HepG2 (cell line): Measurements from ENCODE around the gene SPRYD4. TPM values are rescaled to one million over a fixed set of nuclear protein-coding genes. Genes with fewer than 3 reads are reported as not detected.

ENCODE experiments used
- ATAC-seq: fragments of 200-7000 bp; cut with Tn5 transposase; 3 replicates; pipeline ENCODE4 v1.9.1; 2020; ENCODE audit warnings: mild to moderate bottlenecking, moderate library complexity
- BruUV-seq: library from RNA; stranded (reverse); fragments of 400-500 nt; replicated peaks from 2 replicates; lab custom pipeline; 2021; lab: Mats Ljungman, UMichigan
- CTCF ChIA-PET: fragments of 300-600 bp; formaldehyde crosslinking; extraction: SDS; loops from one replicate; lab custom pipeline; 2021; ENCODE audit warnings: low total read pairs, inconsistent platforms, low intra/inter-chr PET ratio; lab: Yijun Ruan, JAX
- POLR2A ChIA-PET: fragments of 350-600 bp; sonication (Branson Sonifier 250); formaldehyde crosslinking; loops from one replicate; lab custom pipeline; 2020; ENCODE audit warnings: antibody characterized with exemption, inconsistent platforms; lab: Yijun Ruan, JAX
- DNase-seq: peaks from one replicate; pipeline ENCODE4 v3.0.0-alpha.2; 2015; ENCODE audit warnings: low spot score
- FAIRE-seq: peaks from 3 replicates; lab custom pipeline; 2011; peaks lifted over from hg19 to GRCh38; lab: Jason Lieb, UNC
- H2AFZ ChIP-seq: one replicate; pipeline ENCODE4 v1.6.1; 2011; ENCODE audit warnings: low read length, inconsistent platforms
- H3K27ac ChIP-seq: fragments of 300-600 bp; 3 replicates; pipeline ENCODE4 v1.8.0; 2011; ENCODE audit warnings: mixed run types, mild to moderate bottlenecking, mixed read lengths, low read length, inconsistent platforms; ENCODE audit not compliant: insufficient read depth; ENCODE audit errors: extremely low read length
- H3K27me3 ChIP-seq, 2 experiments: fragments of 200-600 bp in 1 of 2; 2 replicates in 1 of 2; 3 replicates in 1 of 2; pipeline versions ENCODE4 v1.6.0 to v1.8.0; 2011; ENCODE audit warnings: low read length in 2 of 2, mild to moderate bottlenecking in 2 of 2, moderate library complexity in 2 of 2, inconsistent platforms in 1 of 2; ENCODE audit not compliant: insufficient read depth in 2 of 2, control insufficient read depth in 1 of 2
- H3K36me3 ChIP-seq, 2 experiments: fragments of 200-600 bp in 1 of 2; replicated peaks in 1 of 2; 2 replicates in 1 of 2; 3 replicates in 1 of 2; pipeline versions ENCODE4 v1.5.1 to v1.8.0; 2011; ENCODE audit warnings: low read length in 2 of 2, inconsistent platforms in 1 of 2; ENCODE audit not compliant: insufficient read depth in 2 of 2, control insufficient read depth in 1 of 2
- H3K4me1 ChIP-seq: 2 replicates; pipeline ENCODE4 v1.5.1; 2012; ENCODE audit warnings: low read length, inconsistent platforms; ENCODE audit not compliant: insufficient read depth
- H3K4me2 ChIP-seq: 2 replicates; pipeline ENCODE4 v1.6.0; 2011; ENCODE audit warnings: low read depth, low read length, inconsistent platforms
- H3K4me3 ChIP-seq, 3 experiments: fragments of 200-600 bp in 1 of 3; sonication (generic), shearing (Covaris generic) in 1 of 3; replicated peaks in 1 of 3; 2 replicates each; pipeline ENCODE4 v1.5.1; 2011 to 2016; ENCODE audit warnings: low read length in 3 of 3, inconsistent platforms in 2 of 3, low read depth in 2 of 3, mild to moderate bottlenecking in 2 of 3, control low read depth in 1 of 3, mixed read lengths in 1 of 3; ENCODE audit not compliant: insufficient read depth in 1 of 3
- H3K79me2 ChIP-seq: one replicate; pipeline ENCODE4 v1.6.1; 2011; ENCODE audit warnings: low read length, inconsistent platforms; ENCODE audit not compliant: insufficient read depth
- H3K9ac ChIP-seq: 2 replicates; pipeline ENCODE4 v1.6.0; 2011; ENCODE audit warnings: mild to moderate bottlenecking, low read depth, low read length, inconsistent platforms; ENCODE audit not compliant: insufficient read depth
- H3K9me3 ChIP-seq: 2 replicates; pipeline ENCODE4 v1.5.1; 2012; ENCODE audit warnings: mild to moderate bottlenecking, low read length
- H4K20me1 ChIP-seq: 2 replicates; pipeline ENCODE4 v1.6.0; 2011; ENCODE audit warnings: inconsistent platforms, mild to moderate bottlenecking, low read length, moderate library complexity; ENCODE audit not compliant: insufficient read depth
- CEBPZ ChIP-seq: IDR thresholded peaks from 2 replicates; pipeline ENCODE4 v1.6.1; 2012; ENCODE audit warnings: low read length, improper control_type of control experiment
- MTA3 ChIP-seq: sonication (generic); formaldehyde crosslinking; IDR thresholded peaks from 2 replicates; pipeline ENCODE4 v1.4.0; 2020; ENCODE audit warnings: missing genetic modification reagents
- POLR2G ChIP-seq: fragments of 200-400 bp; formaldehyde crosslinking; IDR thresholded peaks from 2 replicates; pipeline ENCODE4 v1.6.1; 2018; ENCODE audit warnings: mild to moderate bottlenecking, low read depth, low read length, moderate library complexity
- RXRB ChIP-seq: IDR thresholded peaks from 2 replicates; pipeline ENCODE4 v1.6.1; 2016; ENCODE audit warnings: borderline replicate concordance, missing genetic modification reagents, missing compliant biosample characterization
- ZNF770 ChIP-seq: sonication (generic); formaldehyde crosslinking; IDR thresholded peaks from 2 replicates; pipeline ENCODE4 v1.5.0; 2020; ENCODE audit warnings: mild to moderate bottlenecking, missing genetic modification reagents
- WGBS: methylation state at CpG from one replicate; pipeline ENCODE4 v1.1.6; 2017; ENCODE audit warnings: low lambda C conversion rate; 5-methylcytosine and 5-hydroxymethylcytosine counted together
- in situ Hi-C: cut with HindIII; loops from 2 replicates; pipeline ENCODE4 v1.10.0; 2017; ENCODE audit warnings: low pct_unique_long_range_greater_than_20kb; ENCODE audit not compliant: extremely low pct_ligation_motif_present
- intact Hi-C: fragments of 100-400 bp; cut with micrococcal nuclease; formaldehyde crosslinking; loops from one replicate; pipeline ENCODE4 v1.10.0; 2022; ENCODE audit not compliant: unreplicated experiment
- polyA plus RNA-seq, 8 experiments: library from polyadenylated mRNA; depleted of rRNA in 3 of 8; stranded (reverse) in 7 of 8; unstranded in 1 of 8; fragments of >200 nt; fragmentation: Illumina TruSeq in 4 of 8; extraction: Trizol in 4 of 8; gene quantifications; 2 replicates each; pipeline versions ENCODE4 v1.2.1 to v1.2.3, GENCODE V29; 2011 to 2016; ENCODE audit warnings: low read depth in 4 of 8, missing spikeins in 1 of 8, mixed read lengths in 1 of 8; ENCODE audit not compliant: insufficient read depth in 1 of 8
- total RNA-seq, 5 experiments: library from RNA; depleted of rRNA; stranded (reverse); fragments of >200 nt; fragmentation: Illumina TruSeq; extraction: Trizol; gene quantifications; 2 replicates each; pipeline ENCODE4 v1.2.3, GENCODE V29; 2016; ENCODE audit warnings: low read depth in 1 of 5

Gene SPRYD4
- total and polyA plus RNA-seq, 2 of the 13 experiments (the other 11 are each of a cell fraction or from before 2014, with no cell fraction given), result 3.9 to 4.5 TPM

GRCh38 chr12:56474389-56474788 lies 6.0 kb downstream of the SPRYD4 start:
- Histone ChIP-seq H3K4me1 (peaks cover 26% of the 10 kb centered on the region), H3K36me3 (peaks cover 2 to 11% of the 10 kb centered on the region in 2 experiments; a peak in 4 of 5 replicates), H3K79me2 (peaks cover 6% of the 10 kb centered on the region), H3K27ac (no peak overlapping the region), H3K9ac (no peak overlapping the region), H3K4me3 (no peak overlapping the region), H3K27me3 (no peaks in the 10 kb centered on the region), H3K9me3 (no peaks in the 10 kb centered on the region), H3K4me2 (no peak overlapping the region), H2AFZ (no peak overlapping the region)
- in situ Hi-C loops (no loop called here), intact Hi-C loops (no loop called here)
- ChIA-PET POLR2A (interaction anchor here (1.4 to 4.0 kb wide), 3 partner anchors 13 to 158 kb away, joined by 3 to 10 read pairs (median 4); partner anchors contain the start of gene GLS2), CTCF (no interaction called here)
- ATAC-seq (no peak), DNase-seq (no peak)
- 92% methylated on average over 8 of the region's 9 CpGs for WGBS
- no TSS peak for BruUV-seq
- TF ChIP-seq CEBPZ (no peak), MTA3 (CRISPR knock-in tag) (no peak)
- TF ChIP-seq, all 625 proteins: peak for 0
- FAIRE-seq, result no peak
- no peaks in the 10 kb centered on the region for H4K20me1 ChIP-seq

- peaks cover 2 to 5% of the 10 kb centered on the region in 2 experiments; a peak in 4 of 5 replicates for H3K36me3 ChIP-seq
- no peak overlapping the region for H3K27ac ChIP-seq
- H3K4me1 ChIP-seq, result peaks cover 16% of the 10 kb centered on the region
- H4K20me1 ChIP-seq, result no peaks in the 10 kb centered on the region
- intact Hi-C loops (no loop called here), in situ Hi-C loops (no loop called here)
- no peaks in the 10 kb centered on the region for H3K27me3 ChIP-seq
- ChIA-PET CTCF (no interaction called here), POLR2A (interaction anchor here (0.7 to 0.8 kb wide), 2 partner anchors 12 to 15 kb away, joined by 3 to 4 read pairs; no protein-coding TSS in a partner anchor)
- H3K4me2 ChIP-seq, result no peak overlapping the region
- ATAC-seq (no peak), FAIRE-seq (no peak), DNase-seq (no peak)
- no peaks in the 10 kb centered on the region for H3K9me3 ChIP-seq
- H3K4me3 ChIP-seq, result no peak overlapping the region
- no peaks in the 10 kb centered on the region for H3K79me2 ChIP-seq
- BruUV-seq, result no TSS peak
- WGBS, result 95% methylated on average over 6 of the region's 6 CpGs
- 0 out of 2 replicates have a peak, but pooled peaks have one; percentile 4 for TF ChIP-seq ZNF770
- no peak for TF ChIP-seq RXRB (CRISPR knock-in tag)
- peak; percentile 26; the same call in 1 of the 2 replicates for TF ChIP-seq POLR2G
- H3K9ac ChIP-seq, result no peak overlapping the region
- no peak overlapping the region for H2AFZ ChIP-seq
These were observed 7.8 kb downstream of the SPRYD4 start for GRCh38 chr12:56476143-56476542.
